SU-DHL-6 (cell line): ENCODE data around the gene CYP1B1.

Source experiments
- EZH2phosphoT487 ChIP-seq: fragments of 200-600 bp; sonication (generic), shearing (Covaris generic); conservative IDR thresholded peaks from 2 replicates; pipeline ENCODE4 v1.6.1; 2018; ENCODE audit warnings: mild to moderate bottlenecking, antibody characterized with exemption, low read length, moderate library complexity, mixed read lengths
- TF ChIP-seq, protein P1 (sequence below): fragments of 200-600 bp; sonication (generic); IDR thresholded peaks from one replicate; pipeline ENCODE4 v1.5.1; 2017; ENCODE audit warnings: antibody characterized with exemption, mild to moderate bottlenecking, low read length, moderate library complexity; ENCODE audit not compliant: insufficient read depth, poor library complexity, severe bottlenecking

GRCh38 chr2:38017836-38018235 is 58.1 kb downstream of the CYP1B1 start:
- TF ChIP-seq, protein P1, sequence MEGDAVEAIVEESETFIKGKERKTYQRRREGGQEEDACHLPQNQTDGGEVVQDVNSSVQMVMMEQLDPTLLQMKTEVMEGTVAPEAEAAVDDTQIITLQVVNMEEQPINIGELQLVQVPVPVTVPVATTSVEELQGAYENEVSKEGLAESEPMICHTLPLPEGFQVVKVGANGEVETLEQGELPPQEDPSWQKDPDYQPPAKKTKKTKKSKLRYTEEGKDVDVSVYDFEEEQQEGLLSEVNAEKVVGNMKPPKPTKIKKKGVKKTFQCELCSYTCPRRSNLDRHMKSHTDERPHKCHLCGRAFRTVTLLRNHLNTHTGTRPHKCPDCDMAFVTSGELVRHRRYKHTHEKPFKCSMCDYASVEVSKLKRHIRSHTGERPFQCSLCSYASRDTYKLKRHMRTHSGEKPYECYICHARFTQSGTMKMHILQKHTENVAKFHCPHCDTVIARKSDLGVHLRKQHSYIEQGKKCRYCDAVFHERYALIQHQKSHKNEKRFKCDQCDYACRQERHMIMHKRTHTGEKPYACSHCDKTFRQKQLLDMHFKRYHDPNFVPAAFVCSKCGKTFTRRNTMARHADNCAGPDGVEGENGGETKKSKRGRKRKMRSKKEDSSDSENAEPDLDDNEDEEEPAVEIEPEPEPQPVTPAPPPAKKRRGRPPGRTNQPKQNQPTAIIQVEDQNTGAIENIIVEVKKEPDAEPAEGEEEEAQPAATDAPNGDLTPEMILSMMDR, result no peak
- TF ChIP-seq EZH2phosphoT487, result no peak
